ENCODE measurements around the gene B3GALT6. TPM values are rescaled to one million over a fixed set of nuclear protein-coding genes. Genes with fewer than 3 reads are reported as not detected.
"Not testable (repeated sequence)": the region's sequence is repeated elsewhere in the genome, so short reads cannot be mapped to it uniquely, and the experiment has no call there.

B3GALT6 gene
- total and polyA plus RNA-seq, 5 experiments from 2014 or later, result 8.8 to 24.6 (median 21.4) TPM

DNA sequence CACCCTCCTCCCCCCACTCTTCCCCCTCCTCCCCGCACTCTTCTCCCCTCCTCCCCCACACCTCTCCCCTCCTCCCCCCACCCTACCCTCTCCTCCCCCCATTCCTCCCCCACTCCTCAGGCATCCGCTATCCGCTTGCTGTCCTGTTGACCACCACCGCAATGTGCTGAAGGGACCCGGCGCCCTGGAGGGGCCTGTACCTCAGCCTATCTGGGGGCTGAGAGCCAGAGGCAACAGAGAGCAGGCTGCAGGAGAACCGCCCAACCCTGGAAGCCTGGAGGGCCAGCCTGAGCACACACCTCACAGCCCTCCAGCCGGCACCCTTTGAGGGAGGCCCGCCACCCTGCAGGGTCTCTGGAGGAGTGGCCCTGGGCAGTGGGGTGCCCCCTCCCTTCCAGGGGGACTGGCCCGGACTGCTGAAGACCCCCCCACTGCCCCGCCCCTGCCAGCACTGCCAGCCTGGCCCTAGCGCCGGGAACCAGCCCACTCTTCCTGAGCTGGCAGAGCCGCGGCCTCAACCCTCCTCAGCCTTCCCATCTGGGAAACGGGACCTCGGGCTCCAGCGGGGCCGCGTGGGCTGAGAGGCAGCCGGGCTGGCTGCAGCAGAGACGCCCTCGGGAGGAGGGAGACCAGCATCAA lies 13.3 kb downstream of the B3GALT6 start:
- POLR2A ChIA-PET, result no interaction called here
- ATAC-seq, result no peak
- no peak overlapping the region for H3K4me3 Mint-ChIP-seq

GRCh38 chr1:1245817-1246576 lies 14.0 kb downstream of the B3GALT6 start:
- POLR2A ChIA-PET, result interaction anchor here (0.6 kb wide), 1 partner anchor 160 kb away, joined by 4 read pairs; no protein-coding TSS in a partner anchor

More for the DNA sequence above, 13.3 kb downstream of the B3GALT6 start:
- DNase-seq, result no peak
- H3K27me3 Mint-ChIP-seq, result peaks cover 0 to 1% (median 0%) of the 10 kb centered on the region in 5 donors
- peaks cover 2 to 7% (median 7%) of the 10 kb centered on the region in 4 donors for H3K4me1 Mint-ChIP-seq
- no peaks in the 10 kb centered on the region for H3K9me3 Mint-ChIP-seq
- H3K27ac Mint-ChIP-seq, result no peak overlapping the region
- H3K36me3 Mint-ChIP-seq, result no peaks in the 10 kb centered on the region

GRCh38 chr1:1246577-1247340 lies 14.7 kb downstream of the B3GALT6 start, which contains the start of gene C1QTNF12:
Gene C1QTNF12, minus strand, starts transcription at chr1:1246722. Its CDS starts 32 bp downstream, at chr1:1246690.
- peak within 1 kb of the TSS in 3 of 10 donors; percentile 11 to 29 (median 24) for H3K4me3 Mint-ChIP-seq
- peaks cover 5 to 16% (median 15%) of the 10 kb centered on the region in 4 donors for H3K4me1 Mint-ChIP-seq
- H3K27ac Mint-ChIP-seq, result no peak within 1 kb of the TSS
- POLR2A ChIA-PET, result interaction anchor here (0.5 to 0.9 kb wide), 2 partner anchors 11 to 234 kb away, joined by 3 to 4 read pairs; no protein-coding TSS in a partner anchor
- no peaks in the 10 kb centered on the region for H3K9me3 Mint-ChIP-seq
- peak in 1 of 2 donors; percentile 18 for ATAC-seq
- no peak for DNase-seq
- no peaks in the 10 kb centered on the region for H3K36me3 Mint-ChIP-seq
- peaks cover 0 to 1% (median 0%) of the 10 kb centered on the region in 5 donors for H3K27me3 Mint-ChIP-seq

More at GRCh38 chr1:1245817-1246576, 14.0 kb downstream of the B3GALT6 start:
- Mint-ChIP-seq H3K9me3 (no peaks in the 10 kb centered on the region), H3K27me3 (peaks cover 0 to 1% (median 0%) of the 10 kb centered on the region in 5 donors), H3K36me3 (no peaks in the 10 kb centered on the region), H3K4me3 (peak overlapping the region in 2 of 10 donors; percentile 24 to 29), H3K4me1 (peaks cover 4 to 13% (median 13%) of the 10 kb centered on the region in 4 donors), H3K27ac (no peak overlapping the region)
- no peak for DNase-seq
- ATAC-seq, result no peak

- no peak for DNase-seq
- peak overlapping the region in 2 of 10 donors; percentile 11 to 20 for H3K4me3 Mint-ChIP-seq
- POLR2A ChIA-PET, result interaction anchor here (0.5 to 0.9 kb wide), 2 partner anchors 10 to 235 kb away, joined by 3 to 4 read pairs; no protein-coding TSS in a partner anchor
- no peaks in the 10 kb centered on the region for H3K9me3 Mint-ChIP-seq
- peaks cover 0 to 1% (median 0%) of the 10 kb centered on the region in 5 donors for H3K27me3 Mint-ChIP-seq
- H3K36me3 Mint-ChIP-seq, result no peaks in the 10 kb centered on the region
- H3K4me1 Mint-ChIP-seq, result peaks cover 5 to 17% (median 17%) of the 10 kb centered on the region in 4 donors
- no peak for ATAC-seq
- peak overlapping the region in 1 of 10 donors; percentile 48 for H3K27ac Mint-ChIP-seq
These were observed 15.4 kb downstream of the B3GALT6 start for GRCh38 chr1:1247341-1247913.

- ATAC-seq, H3K27me3 Mint-ChIP-seq, DNase-seq, H3K36me3 Mint-ChIP-seq, H3K9me3 Mint-ChIP-seq: not testable (repeated sequence)
- POLR2A ChIA-PET, result interaction anchor here (0.6 to 0.9 kb wide), 2 partner anchors 10 to 134 kb away, joined by 3 to 6 read pairs; no protein-coding TSS in a partner anchor
- Mint-ChIP-seq H3K4me3 (peak overlapping the region in 1 of 10 donors; percentile 27), H3K27ac (peak overlapping the region in 2 of 10 donors; percentile 46 to 48), H3K4me1 (peaks cover 6 to 26% (median 21%) of the 10 kb centered on the region in 4 donors)
These were observed 16.2 kb downstream of the B3GALT6 start for GRCh38 chr1:1248009-1248913.

- POLR2A ChIA-PET, result interaction anchor here (0.8 to 1.8 kb wide), 15 partner anchors 8 to 309 kb away, joined by 3 to 8 read pairs (median 3); partner anchors contain the start of genes B3GALT6, C1orf159, TNFRSF4 and UBE2J2
- Mint-ChIP-seq H3K36me3 (peaks cover 0 to 20% (median 0%) of the 10 kb centered on the region in 3 donors), H3K4me3 (peak overlapping the region; percentile 41 to 90 (median 76)), H3K27ac (peak overlapping the region; percentile 83 to 98 (median 95)), H3K9me3 (no peaks in the 10 kb centered on the region), H3K27me3 (peaks cover 0 to 1% (median 0%) of the 10 kb centered on the region in 5 donors), H3K4me1 (peaks cover 6 to 30% (median 21%) of the 10 kb centered on the region in 4 donors)
- DNase-seq (peak in 9 of 10 donors; percentile 45 to 88 (median 79)), ATAC-seq (peak; percentile 98 to 99)
These were observed 18.8 kb downstream of the B3GALT6 start for GRCh38 chr1:1250786-1251284.

DNA sequence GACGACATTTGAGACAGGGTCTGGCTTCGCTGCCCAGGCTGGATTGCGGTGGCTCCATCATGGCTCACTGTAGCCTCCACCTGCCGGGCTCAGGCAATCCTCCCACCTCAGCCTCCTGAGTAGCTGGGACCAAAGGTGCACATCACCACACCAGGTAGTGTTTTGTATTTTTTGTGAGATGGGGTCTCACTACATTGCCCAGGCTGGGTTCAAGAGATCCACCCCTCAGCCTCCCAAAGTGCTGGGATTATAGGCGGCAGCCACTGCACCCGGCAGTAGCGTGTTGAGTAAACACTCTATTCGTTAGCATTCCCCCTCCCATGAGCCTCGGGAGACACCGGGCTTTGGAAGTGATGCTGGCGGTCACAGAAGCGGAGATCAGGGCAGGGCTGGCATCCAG lies 21.3 kb downstream of the B3GALT6 start:
- no peak for DNase-seq
- Mint-ChIP-seq H3K27me3 (no peaks in the 10 kb centered on the region), H3K9me3 (no peaks in the 10 kb centered on the region), H3K4me1 (peaks cover 9 to 37% (median 23%) of the 10 kb centered on the region in 4 donors), H3K36me3 (peaks cover 0 to 39% (median 0%) of the 10 kb centered on the region in 3 donors), H3K4me3 (no peak overlapping the region), H3K27ac (peak overlapping the region in 4 of 10 donors; percentile 31 to 80 (median 73))
- ATAC-seq, result no peak
- POLR2A ChIA-PET, result interaction anchor here (1.3 kb wide), 1 partner anchor 21 kb away, joined by 4 read pairs; the partner anchor contains the start of gene B3GALT6

GRCh38 chr1:1253972-1254666 lies 22.1 kb downstream of the B3GALT6 start:
- H3K9me3 Mint-ChIP-seq, result no peaks in the 10 kb centered on the region
- H3K4me1 Mint-ChIP-seq, result peaks cover 9 to 37% (median 25%) of the 10 kb centered on the region in 4 donors
- ATAC-seq, result no peak
- no peaks in the 10 kb centered on the region for H3K27me3 Mint-ChIP-seq
- H3K27ac Mint-ChIP-seq, result no peak overlapping the region
- no peak overlapping the region for H3K4me3 Mint-ChIP-seq
- POLR2A ChIA-PET, result no interaction called here
- DNase-seq, result no peak
- H3K36me3 Mint-ChIP-seq, result peaks cover 0 to 42% (median 0%) of the 10 kb centered on the region in 3 donors

DNA sequence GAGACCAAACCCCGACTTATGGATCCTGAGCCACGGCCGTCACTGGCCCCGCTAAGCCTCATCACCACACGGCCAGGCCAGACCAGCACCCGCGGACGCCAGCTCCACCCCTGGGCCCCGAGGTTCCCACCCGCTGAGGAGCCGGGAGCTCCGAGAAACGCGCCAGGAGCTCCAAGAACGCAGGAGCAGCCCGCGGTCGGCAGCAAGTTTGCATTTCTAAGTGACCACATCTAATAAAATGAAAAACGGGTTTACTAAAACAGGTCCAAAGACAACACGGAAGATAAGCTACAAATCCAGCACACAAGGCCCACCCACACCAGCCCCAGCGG lies 22.6 kb downstream of the B3GALT6 start:
- Mint-ChIP-seq H3K4me3 (no peak overlapping the region), H3K4me1 (peaks cover 10 to 38% (median 27%) of the 10 kb centered on the region in 4 donors), H3K9me3 (no peaks in the 10 kb centered on the region), H3K36me3 (peaks cover 0 to 43% (median 0%) of the 10 kb centered on the region in 3 donors), H3K27me3 (no peaks in the 10 kb centered on the region), H3K27ac (no peak overlapping the region)
- DNase-seq (no peak), ATAC-seq (no peak)
- POLR2A ChIA-PET, result interaction anchor here (0.6 kb wide), 1 partner anchor 13 kb away, joined by 3 read pairs; no protein-coding TSS in a partner anchor

DNA sequence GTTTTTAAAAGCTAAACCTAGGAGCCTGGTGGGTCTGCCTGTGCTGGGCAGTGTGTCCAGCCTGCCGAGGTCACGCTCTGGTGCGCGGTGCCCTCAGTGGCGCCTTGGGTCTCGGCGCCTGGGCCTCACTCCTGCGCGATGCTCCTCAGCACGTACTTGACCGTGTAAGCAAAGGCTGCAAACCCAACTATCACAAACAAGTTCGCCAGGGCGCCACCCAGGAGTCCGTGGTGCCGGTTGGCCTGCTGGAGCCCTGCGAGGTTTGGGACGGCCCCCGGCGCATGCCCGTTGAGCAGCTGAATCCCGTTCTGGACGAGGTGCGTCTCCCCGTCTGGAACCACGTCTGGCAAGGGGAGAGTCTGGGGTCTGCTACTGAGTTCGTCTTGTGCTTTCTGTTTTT lies 23.0 kb downstream of the B3GALT6 start:
- H3K27me3 Mint-ChIP-seq, result no peaks in the 10 kb centered on the region
- H3K27ac Mint-ChIP-seq, result no peak overlapping the region
- no peaks in the 10 kb centered on the region for H3K9me3 Mint-ChIP-seq
- H3K36me3 Mint-ChIP-seq, result peaks cover 0 to 47% (median 0%) of the 10 kb centered on the region in 3 donors
- ATAC-seq, result no peak
- POLR2A ChIA-PET, result interaction anchor here (0.6 kb wide), 1 partner anchor 14 kb away, joined by 3 read pairs; no protein-coding TSS in a partner anchor
- H3K4me3 Mint-ChIP-seq, result no peak overlapping the region
- no peak for DNase-seq
- peaks cover 14 to 38% (median 25%) of the 10 kb centered on the region in 4 donors for H3K4me1 Mint-ChIP-seq

Data from naive thymus-derived CD8-positive, alpha-beta T cell (primary cell).